HG03196 (cell line): ENCODE data around the gene RRP1B.

Experiments used
- ATAC-seq: cut with Tn5 transposase; IDR thresholded peaks from one replicate; pipeline ENCODE4 v1.9.1; 2021; ENCODE audit not compliant: unreplicated experiment

Gene RRP1B

DNA sequence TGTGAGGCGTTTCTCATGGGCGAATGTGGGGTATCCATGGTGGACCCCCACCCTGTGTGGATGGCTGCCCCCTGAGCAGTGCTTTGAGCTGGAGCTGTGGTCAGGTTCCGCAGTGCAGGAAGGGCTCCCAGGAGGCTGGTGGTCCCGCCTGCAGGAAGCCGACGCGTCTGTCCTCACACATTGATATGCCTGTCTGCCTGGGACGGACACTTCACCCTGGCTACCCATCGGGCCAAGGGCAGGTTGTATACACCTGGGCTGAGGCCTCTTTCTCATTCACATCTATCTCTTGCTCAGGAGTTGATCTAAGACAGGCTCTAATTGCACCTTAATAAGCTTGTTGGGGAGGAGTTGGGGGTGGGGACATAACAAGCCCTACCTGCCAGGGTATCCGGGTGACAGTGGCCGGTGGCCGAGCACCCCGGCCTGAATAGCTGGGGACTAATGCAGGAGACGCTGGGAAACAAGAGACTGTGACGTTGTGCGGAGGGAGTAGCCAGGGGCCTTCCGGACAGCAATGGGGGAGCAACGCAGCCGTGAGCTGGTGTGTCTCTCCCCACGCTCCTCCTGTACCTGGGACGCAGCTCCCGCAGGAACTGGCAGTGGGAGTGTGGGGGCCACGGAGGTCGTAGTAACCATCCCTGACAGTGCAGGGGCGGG lies 81.3 kb downstream of the RRP1B start:
- no peak for ATAC-seq

GRCh38 chr21:43741423-43742096 lies 82.2 kb downstream of the RRP1B start:
- ATAC-seq: no peak

DNA sequence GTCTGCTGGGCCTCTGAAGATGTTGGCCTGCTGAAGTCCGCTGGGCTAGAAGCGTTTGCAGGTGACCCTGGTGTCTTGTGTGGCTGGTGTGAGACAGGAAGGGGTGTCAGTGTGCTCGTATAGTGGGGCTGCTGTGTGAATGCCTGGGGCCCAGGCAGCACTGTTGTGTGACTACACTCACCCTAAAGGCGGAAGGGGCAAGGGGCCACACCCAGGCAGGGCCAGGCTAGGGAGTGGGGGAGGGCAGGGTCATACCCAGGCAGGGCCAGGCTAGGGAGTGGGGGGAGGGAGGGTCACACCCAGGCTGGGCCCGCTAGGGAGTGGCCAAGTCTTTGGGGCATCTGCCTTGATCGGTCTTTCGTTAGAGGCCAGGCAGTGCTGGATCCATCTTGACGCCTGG lies 84.6 kb downstream of the RRP1B start:
- no peak for ATAC-seq

DNA sequence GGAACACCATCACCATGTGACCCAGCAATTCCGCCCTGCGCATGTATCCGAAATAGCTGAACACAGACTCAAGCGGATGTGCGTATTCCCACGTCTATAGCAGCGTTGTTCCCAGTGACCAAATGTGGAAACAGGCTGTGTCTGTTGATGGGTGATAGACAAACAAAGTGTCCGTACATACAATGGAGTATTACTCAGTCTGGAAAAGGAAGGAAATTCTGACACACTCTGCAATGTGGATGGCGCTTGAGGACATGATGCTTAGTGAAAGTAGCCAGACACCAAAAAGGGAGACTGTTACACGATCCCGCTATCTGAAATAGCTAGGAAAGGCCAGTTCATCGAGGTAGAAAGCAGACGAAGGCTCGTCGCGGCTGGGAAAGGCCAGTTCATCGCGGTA lies 85.4 kb downstream of the RRP1B start:
- ATAC-seq: no peak
